HCT116 (cell line): ENCODE results near the gene APOE. TPM values are rescaled to one million over a fixed set of nuclear protein-coding genes. Genes with fewer than 3 reads are reported as not detected.
"Not testable (repeated sequence)": the region's sequence is repeated elsewhere in the genome, so short reads cannot be mapped to it uniquely, and the experiment has no call there.

Source experiments
- ATAC-seq: fragments of 200-7000 bp; cut with Tn5 transposase; 2 replicates; pipeline ENCODE4 v1.9.1; 2020; ENCODE audit warnings: mild to moderate bottlenecking, moderate library complexity
- BruUV-seq: library from RNA; stranded (reverse); fragments of 400-500 nt; replicated peaks from 2 replicates; lab custom pipeline; 2021; lab: Mats Ljungman, UMichigan
- CTCF ChIA-PET: fragments of 300-600 bp; sonication (Branson Sonifier 250); formaldehyde crosslinking; loops from one replicate; lab custom pipeline; 2021; ENCODE audit warnings: antibody characterized with exemption; lab: Charles Lee
- POLR2A ChIA-PET: fragments of 300-600, 350-600 bp; sonication (Branson Sonifier 250); formaldehyde crosslinking; loops from one replicate; lab custom pipeline; 2021; ENCODE audit warnings: antibody characterized with exemption; lab: Charles Lee
- RAD21 ChIA-PET, 2 experiments: fragments of 300-600 bp; sonication (Branson Sonifier 250); formaldehyde crosslinking; loops; one replicate each; lab custom pipeline; 2023; ENCODE audit warnings: low total read pairs in 2 of 2; ENCODE audit not compliant: uncharacterized antibody in 2 of 2, unreplicated experiment in 2 of 2, low non-redundant PET in 1 of 2; lab: Charles Lee
- DNase-seq: peaks from one replicate; pipeline ENCODE4 v3.0.0-alpha.2; 2010; ENCODE audit warnings: low read depth, low spot score
- H2AFZ ChIP-seq: fragments of 200-600 bp; shearing (Covaris generic), sonication (generic); 2 replicates; pipeline ENCODE4 v1.6.1; 2017; ENCODE audit warnings: low read depth, mixed run types, mixed read lengths, antibody characterized with exemption, low read length; ENCODE audit not compliant: poor library complexity, severe bottlenecking
- H3K27ac ChIP-seq: 2 replicates; pipeline ENCODE4 v1.5.1; 2012; ENCODE audit warnings: low read depth, low read length
- H3K27me3 ChIP-seq: fragments of 200-600 bp; sonication (generic); 2 replicates; pipeline ENCODE4 v1.6.1; 2016; ENCODE audit warnings: mixed run types, low read length, mixed read lengths; ENCODE audit not compliant: insufficient read depth
- H3K36me3 ChIP-seq, 2 experiments: fragments of 200-500 bp in 1 of 2; fragments of 200-600 bp in 1 of 2; sonication (Bioruptor generic) in 1 of 2; sonication (generic) in 1 of 2; 2 replicates each; pipeline versions ENCODE4 v1.5.1 to v1.6.1; 2014 to 2016; ENCODE audit warnings: low read length in 2 of 2, inconsistent platforms in 1 of 2, mixed read lengths in 1 of 2, mixed run types in 1 of 2; ENCODE audit not compliant: insufficient read depth in 2 of 2, control insufficient read depth in 1 of 2
- H3K4me1 ChIP-seq, 2 experiments: fragments of 200-600 bp in 1 of 2; sonication (generic) in 1 of 2; 2 replicates each; pipeline versions ENCODE4 v1.5.1 to v1.6.1; 2012 to 2017; ENCODE audit warnings: low read length in 2 of 2, inconsistent platforms in 1 of 2, mild to moderate bottlenecking in 1 of 2, mixed read lengths in 1 of 2, mixed run types in 1 of 2, moderate library complexity in 1 of 2; ENCODE audit not compliant: insufficient read depth in 2 of 2, control insufficient read depth in 1 of 2
- H3K4me2 ChIP-seq: fragments of 200-600 bp; sonication (generic); 2 replicates; pipeline ENCODE4 v1.6.1; 2017; ENCODE audit warnings: mixed run types, low read length, mixed read lengths
- H3K4me3 ChIP-seq, 2 experiments: fragments of 200-600 bp in 1 of 2; sonication (generic) in 1 of 2; replicated peaks in 1 of 2; 2 replicates each; pipeline ENCODE4 v1.5.1; 2011 to 2016; ENCODE audit warnings: low read length in 2 of 2, control low read depth in 1 of 2, low read depth in 1 of 2, mild to moderate bottlenecking in 1 of 2, mixed read lengths in 1 of 2, mixed run types in 1 of 2
- H3K79me2 ChIP-seq: fragments of 200-600 bp; sonication (generic); 2 replicates; pipeline ENCODE4 v1.6.1; 2017; ENCODE audit warnings: mild to moderate bottlenecking, mixed run types, low read length, moderate library complexity, mixed read lengths; ENCODE audit not compliant: insufficient read depth
- H3K9ac ChIP-seq: fragments of 200-600 bp; sonication (generic); 2 replicates; pipeline ENCODE4 v1.6.1; 2016; ENCODE audit warnings: low read length, mixed read lengths
- H3K9me2 ChIP-seq: fragments of 200-600 bp; sonication (generic), shearing (Covaris generic); 2 replicates; pipeline ENCODE4 v1.6.1; 2017; ENCODE audit warnings: mixed run types, mild to moderate bottlenecking, moderate library complexity; ENCODE audit not compliant: insufficient read depth
- H3K9me3 ChIP-seq, 2 experiments: fragments of 200-500 bp in 1 of 2; fragments of 200-600 bp in 1 of 2; sonication (Bioruptor generic) in 1 of 2; sonication (generic) in 1 of 2; 2 replicates each; pipeline ENCODE4 v1.6.1; 2014 to 2017; ENCODE audit warnings: low read length in 2 of 2, mixed read lengths in 2 of 2, inconsistent platforms in 1 of 2, low read depth in 1 of 2, mild to moderate bottlenecking in 1 of 2, mixed run types in 1 of 2, moderate library complexity in 1 of 2; ENCODE audit not compliant: control insufficient read depth in 1 of 2, insufficient read depth in 1 of 2
- H4K20me1 ChIP-seq: fragments of 200-600 bp; sonication (generic), shearing (Covaris generic); 2 replicates; pipeline ENCODE4 v1.6.1; 2017; ENCODE audit warnings: mixed run types, mild to moderate bottlenecking, moderate library complexity; ENCODE audit not compliant: insufficient read depth
- CEBPB ChIP-seq: IDR thresholded peaks from 2 replicates; pipeline ENCODE4 v1.6.1; 2012; ENCODE audit warnings: low read depth
- ELF1 ChIP-seq: IDR thresholded peaks from 2 replicates; pipeline ENCODE4 v1.6.1; 2012; ENCODE audit warnings: low read depth, borderline replicate concordance
- EZH2phosphoT487 ChIP-seq: fragments of 200-600 bp; IDR thresholded peaks from 2 replicates; pipeline ENCODE4 v1.6.1; 2018; ENCODE audit warnings: antibody characterized with exemption, borderline replicate concordance
- FOSL1 ChIP-seq: IDR thresholded peaks from 2 replicates; pipeline ENCODE4 v1.6.1; 2012; ENCODE audit warnings: low read depth
- JUND ChIP-seq: IDR thresholded peaks from 2 replicates; pipeline ENCODE4 v1.6.1; 2012
- SP1 ChIP-seq: IDR thresholded peaks from 2 replicates; pipeline ENCODE4 v1.6.1; 2012; ENCODE audit warnings: low read depth
- TCF7L2 ChIP-seq: IDR thresholded peaks from 2 replicates; pipeline ENCODE4 v1.7.0; 2011; ENCODE audit warnings: borderline replicate concordance, inconsistent platforms; ENCODE audit not compliant: insufficient read depth, insufficient read length; ENCODE audit errors: extremely low read depth
- ZBTB33 ChIP-seq: IDR thresholded peaks from 2 replicates; pipeline ENCODE4 v1.6.1; 2011; ENCODE audit warnings: mild to moderate bottlenecking, low read length, moderate library complexity; ENCODE audit not compliant: insufficient replicate concordance; ENCODE audit errors: extremely low read depth
- intact Hi-C: fragments of 100-400 bp; cut with micrococcal nuclease; formaldehyde crosslinking; loops from 2 replicates; pipeline ENCODE4 v1.10.0; 2022
- total RNA-seq: library from RNA; stranded (reverse); gene quantifications from one replicate; pipeline ENCODE4 v1.2.1, GENCODE V29; 2021; ENCODE audit not compliant: unreplicated experiment
- TF ChIP-seq, protein P1 (sequence below), 3 experiments: fragments of 200-600 bp in 1 of 3; sonication (generic) in 1 of 3; IDR thresholded peaks in 2 of 3; conservative IDR thresholded peaks in 1 of 3; 2 replicates each; pipeline ENCODE4 v1.5.1; 2012 to 2017; ENCODE audit warnings: low read depth in 2 of 3, low read length in 2 of 3, antibody characterized with exemption in 1 of 3, borderline replicate concordance in 1 of 3, control low read depth in 1 of 3, mild to moderate bottlenecking in 1 of 3, mixed read lengths in 1 of 3, mixed run types in 1 of 3, moderate library complexity in 1 of 3; ENCODE audit not compliant: insufficient read depth in 1 of 3

Gene APOE
- total RNA-seq, 1 experiment from 2014 or later = 7.2 TPM

DNA sequence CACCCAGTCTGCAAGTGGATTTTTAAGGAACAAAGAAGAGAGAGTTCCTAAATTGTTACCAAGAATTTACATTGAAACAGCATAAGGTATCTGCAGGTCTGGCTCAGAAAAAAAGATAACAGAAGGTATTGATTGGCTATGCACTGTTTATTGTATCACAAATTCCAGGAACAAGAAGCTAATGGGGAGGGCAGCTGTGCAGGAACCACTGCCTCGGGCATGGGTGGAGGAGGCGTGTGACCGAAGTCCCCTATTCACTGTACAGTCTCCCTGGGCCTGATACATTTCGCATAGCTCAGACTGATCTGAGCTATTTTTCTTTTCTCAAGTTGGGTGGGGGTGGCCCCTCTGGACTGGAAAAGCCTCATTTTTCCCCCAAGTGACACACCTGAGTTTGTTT lies 47.8 kb upstream of the APOE start:
- Histone ChIP-seq H3K27ac (no peak overlapping the region), H2AFZ (no peak overlapping the region), H3K36me3 (peaks cover 0 to 2% of the 10 kb centered on the region in 2 experiments; a peak in 1 of 4 replicates), H3K9me2 (no peaks in the 10 kb centered on the region), H4K20me1 (no peaks in the 10 kb centered on the region), H3K4me2 (no peak overlapping the region), H3K4me3 (no peak overlapping the region), H3K79me2 (peaks cover 83% of the 10 kb centered on the region), H3K27me3 (no peaks in the 10 kb centered on the region), H3K4me1 (peaks cover 0 to 12% of the 10 kb centered on the region in 2 experiments; a peak in 2 of 4 replicates), H3K9me3 (no peaks in the 10 kb centered on the region), H3K9ac (no peak overlapping the region)
- RAD21 ChIA-PET = no interaction called here
- no TSS peak for BruUV-seq
- no peak for DNase-seq
- intact Hi-C loops = no loop called here
- no peak for TF ChIP-seq JUND
- POLR2A ChIA-PET = no interaction called here
- no peak for ATAC-seq
- CTCF ChIA-PET = no interaction called here

DNA sequence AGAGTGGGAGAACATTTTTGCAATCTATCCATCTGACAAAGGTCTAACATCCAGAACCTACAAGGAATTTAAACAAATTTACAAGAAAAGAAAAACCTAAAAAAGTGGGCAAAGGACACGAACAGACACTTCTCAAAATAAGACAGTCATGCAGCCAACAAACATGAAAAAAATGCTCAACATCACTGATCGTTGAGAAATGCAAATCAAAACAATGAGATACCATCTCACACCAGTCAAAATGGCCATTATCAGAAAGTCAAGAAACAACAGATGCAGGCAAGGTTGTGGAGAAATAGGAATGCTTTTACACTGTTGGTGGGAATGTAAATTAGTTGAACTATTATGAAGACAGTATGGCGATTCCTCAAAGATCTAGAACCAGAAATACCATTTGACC lies 44.0 kb upstream of the APOE start:
- peaks cover 11 to 17% of the 10 kb centered on the region in 2 experiments for H3K4me1 ChIP-seq
- BruUV-seq, CTCF ChIA-PET: not testable (repeated sequence)

GRCh38 chr19:44863990-44864389 lies 41.6 kb upstream of the APOE start:
- Histone ChIP-seq H3K9me3 (no peaks in the 10 kb centered on the region), H3K9ac (no peak overlapping the region), H3K4me3 (no peak overlapping the region), H4K20me1 (no peaks in the 10 kb centered on the region), H3K4me1 (peaks cover 17 to 36% of the 10 kb centered on the region in 2 experiments), H3K27ac (no peak overlapping the region), H3K4me2 (no peak overlapping the region), H3K27me3 (no peaks in the 10 kb centered on the region), H3K36me3 (peaks cover 2 to 6% of the 10 kb centered on the region in 2 experiments; a peak in 2 of 4 replicates), H2AFZ (no peak overlapping the region), H3K9me2 (no peaks in the 10 kb centered on the region), H3K79me2 (peaks cover 41% of the 10 kb centered on the region)
- no peak for ATAC-seq
- POLR2A ChIA-PET = no interaction called here
- RAD21 ChIA-PET = no interaction called here
- CTCF ChIA-PET = no interaction called here
- intact Hi-C loops = no loop called here
- no peak for DNase-seq
- no TSS peak for BruUV-seq
- TF ChIP-seq CEBPB = no peak
- no peak for TF ChIP-seq FOSL1
- no peak for TF ChIP-seq ZBTB33
- no peak for TF ChIP-seq EZH2phosphoT487
- TF ChIP-seq, protein P1, sequence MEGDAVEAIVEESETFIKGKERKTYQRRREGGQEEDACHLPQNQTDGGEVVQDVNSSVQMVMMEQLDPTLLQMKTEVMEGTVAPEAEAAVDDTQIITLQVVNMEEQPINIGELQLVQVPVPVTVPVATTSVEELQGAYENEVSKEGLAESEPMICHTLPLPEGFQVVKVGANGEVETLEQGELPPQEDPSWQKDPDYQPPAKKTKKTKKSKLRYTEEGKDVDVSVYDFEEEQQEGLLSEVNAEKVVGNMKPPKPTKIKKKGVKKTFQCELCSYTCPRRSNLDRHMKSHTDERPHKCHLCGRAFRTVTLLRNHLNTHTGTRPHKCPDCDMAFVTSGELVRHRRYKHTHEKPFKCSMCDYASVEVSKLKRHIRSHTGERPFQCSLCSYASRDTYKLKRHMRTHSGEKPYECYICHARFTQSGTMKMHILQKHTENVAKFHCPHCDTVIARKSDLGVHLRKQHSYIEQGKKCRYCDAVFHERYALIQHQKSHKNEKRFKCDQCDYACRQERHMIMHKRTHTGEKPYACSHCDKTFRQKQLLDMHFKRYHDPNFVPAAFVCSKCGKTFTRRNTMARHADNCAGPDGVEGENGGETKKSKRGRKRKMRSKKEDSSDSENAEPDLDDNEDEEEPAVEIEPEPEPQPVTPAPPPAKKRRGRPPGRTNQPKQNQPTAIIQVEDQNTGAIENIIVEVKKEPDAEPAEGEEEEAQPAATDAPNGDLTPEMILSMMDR (IDR thresholded peaks at IDR 0.05 in 2 of 3, conservative IDR thresholded peaks at IDR 0.05 in 1 of 3; ENCODE audit: borderline replicate concordance in 1 of 3, insufficient read depth in 1 of 3, low read depth in 2 of 3, low read length in 2 of 3) = no peak
- no peak for TF ChIP-seq SP1
- no peak for TF ChIP-seq JUND
- no peak for TF ChIP-seq ELF1
- TF ChIP-seq TCF7L2 = no peak

More for the DNA sequence above, 44.0 kb upstream of the APOE start:
- H4K20me1 ChIP-seq, H3K27me3 ChIP-seq, H3K9ac ChIP-seq, ATAC-seq, H3K4me2 ChIP-seq, POLR2A ChIA-PET, H3K36me3 ChIP-seq, H3K27ac ChIP-seq, H3K9me3 ChIP-seq, RAD21 ChIA-PET, intact Hi-C loops, H2AFZ ChIP-seq, DNase-seq, H3K9me2 ChIP-seq, H3K4me3 ChIP-seq: not testable (repeated sequence)
- peaks cover 63% of the 10 kb centered on the region for H3K79me2 ChIP-seq
